Neural cell (in vitro differentiated cells): ENCODE data around the gene RESF1. TPM values are rescaled to one million over a fixed set of nuclear protein-coding genes. Genes with fewer than 3 reads are reported as not detected.

Source experiments
- H2AFZ ChIP-seq: fragments of 200-600, 300-800 bp; sonication (generic), shearing (Covaris generic); 2 replicates; pipeline ENCODE4 v1.6.0; 2014; ENCODE audit warnings: low read depth, mild to moderate bottlenecking, antibody characterized with exemption, low read length, moderate library complexity
- H3F3A ChIP-seq: fragments of 200-600 bp; shearing (Covaris generic); 2 replicates; pipeline ENCODE4 v1.6.1; 2016; ENCODE audit warnings: mild to moderate bottlenecking, moderate library complexity, mixed read lengths, antibody characterized with exemption, low read length; ENCODE audit not compliant: insufficient read depth, poor library complexity, severe bottlenecking
- H3K27ac ChIP-seq: fragments of 200-600, 300-800 bp; sonication (generic), shearing (Covaris generic); 2 replicates; pipeline ENCODE4 v1.5.1; 2014; ENCODE audit warnings: mild to moderate bottlenecking, low read length, moderate library complexity
- H3K27me3 ChIP-seq: fragments of 300-800, 200-600 bp; sonication (generic), shearing (Covaris generic); 2 replicates; pipeline ENCODE4 v1.6.0; 2014; ENCODE audit warnings: mild to moderate bottlenecking, low read depth, low read length, moderate library complexity; ENCODE audit not compliant: insufficient read depth
- H3K36me3 ChIP-seq: fragments of 300-800, 200-600 bp; sonication (generic), shearing (Covaris generic); 2 replicates; pipeline ENCODE4 v1.5.1; 2014; ENCODE audit warnings: mild to moderate bottlenecking, antibody characterized with exemption, low read length, moderate library complexity; ENCODE audit not compliant: insufficient read depth
- H3K4me2 ChIP-seq: fragments of 300-800, 200-600 bp; sonication (generic), shearing (Covaris generic); 2 replicates; pipeline ENCODE4 v1.6.0; 2014; ENCODE audit warnings: mild to moderate bottlenecking, low read length
- H3K4me3 ChIP-seq: fragments of 300-800, 200-600 bp; sonication (generic), shearing (Covaris generic); 2 replicates; pipeline ENCODE4 v1.5.1; 2014; ENCODE audit warnings: mild to moderate bottlenecking, low read length, moderate library complexity
- H3K79me2 ChIP-seq: fragments of 200-600 bp; shearing (Covaris generic); replicated peaks from 2 replicates; pipeline ENCODE4 v1.6.0; 2014; ENCODE audit warnings: mild to moderate bottlenecking, low read length, moderate library complexity; ENCODE audit not compliant: insufficient read depth
- H3K9ac ChIP-seq: fragments of 300-800, 200-600 bp; sonication (generic), shearing (Covaris generic); 2 replicates; pipeline ENCODE4 v1.6.1; 2016; ENCODE audit warnings: mild to moderate bottlenecking, low read length, mixed read lengths
- H3K9me2 ChIP-seq: fragments of 200-600 bp; shearing (Covaris generic); 2 replicates; pipeline ENCODE4 v1.6.1; 2016; ENCODE audit warnings: mild to moderate bottlenecking, low read length, mixed read lengths; ENCODE audit not compliant: insufficient read depth
- H3K9me3 ChIP-seq: fragments of 200-600, 300-800 bp; sonication (generic), shearing (Covaris generic); 2 replicates; pipeline ENCODE4 v1.6.1; 2016; ENCODE audit warnings: mild to moderate bottlenecking, mixed run types, low read length, moderate library complexity, mixed read lengths
- H4K20me1 ChIP-seq: fragments of 200-600 bp; shearing (Covaris generic); 2 replicates; pipeline ENCODE4 v1.6.1; 2016; ENCODE audit warnings: mild to moderate bottlenecking, mixed run types; ENCODE audit not compliant: insufficient read depth
- CTCF ChIP-seq: fragments of 450-650 bp; IDR thresholded peaks from 2 replicates; pipeline ENCODE4 v1.5.1; 2014; ENCODE audit warnings: antibody characterized with exemption, mild to moderate bottlenecking, moderate library complexity; ENCODE audit not compliant: poor library complexity, severe bottlenecking
- EP300 ChIP-seq: fragments of 450-650 bp; conservative IDR thresholded peaks from 2 replicates; pipeline ENCODE4 v1.6.1; 2014; ENCODE audit warnings: antibody characterized with exemption, mild to moderate bottlenecking, moderate library complexity; ENCODE audit not compliant: poor library complexity, severe bottlenecking
- EZH2 ChIP-seq: fragments of 200-600, 300-800 bp; shearing (Covaris generic), sonication (generic); IDR thresholded peaks from 2 replicates; pipeline ENCODE4 v1.6.1; 2014; ENCODE audit warnings: antibody characterized with exemption, low read length, borderline replicate concordance, mild to moderate bottlenecking; ENCODE audit not compliant: insufficient read depth, poor library complexity, severe bottlenecking
- MXI1 ChIP-seq: fragments of 450-650 bp; conservative IDR thresholded peaks from 2 replicates; pipeline ENCODE4 v1.6.1; 2014; ENCODE audit warnings: antibody characterized with exemption, mild to moderate bottlenecking; ENCODE audit not compliant: poor library complexity, severe bottlenecking
- POLR2AphosphoS5 ChIP-seq: IDR thresholded peaks from 2 replicates; pipeline ENCODE4 v1.6.1; 2012
- RAD21 ChIP-seq: fragments of 450-650 bp; conservative IDR thresholded peaks from 2 replicates; pipeline ENCODE4 v1.6.1; 2014; ENCODE audit warnings: antibody characterized with exemption, mild to moderate bottlenecking, moderate library complexity
- SMC3 ChIP-seq: fragments of 450-650 bp; conservative IDR thresholded peaks from 2 replicates; pipeline ENCODE4 v1.6.1; 2014; ENCODE audit warnings: antibody characterized with exemption, mild to moderate bottlenecking, moderate library complexity; ENCODE audit not compliant: poor library complexity
- TAF1 ChIP-seq: IDR thresholded peaks from 2 replicates; pipeline ENCODE4 v1.6.1; 2012; ENCODE audit warnings: low read depth
- polyA plus RNA-seq: library from polyadenylated mRNA; depleted of rRNA; stranded (reverse); fragments of >200 nt; gene quantifications from 2 replicates; pipeline ENCODE4 v1.2.3, GENCODE V29; 2014
- TF ChIP-seq, protein P1 (sequence below): IDR thresholded peaks from 2 replicates; pipeline ENCODE4 v1.6.1; 2012; ENCODE audit warnings: borderline replicate concordance

The RESF1 gene
- polyA plus RNA-seq, 1 donor from 2014 or later, result 37.0 TPM

- Histone ChIP-seq H3F3A (no peaks in the 10 kb centered on the region), H3K4me2 (peak overlapping the region; percentile 50), H3K27ac (peak overlapping the region; percentile 84), H2AFZ (peak overlapping the region; percentile 60), H3K27me3 (no peaks in the 10 kb centered on the region), H3K36me3 (peaks cover 10% of the 10 kb centered on the region), H3K9me2 (no peaks in the 10 kb centered on the region), H3K9me3 (no peaks in the 10 kb centered on the region), H3K9ac (peak overlapping the region; percentile 82), H3K4me3 (peak overlapping the region; percentile 91), H3K79me2 (peaks cover 45% of the 10 kb centered on the region), H4K20me1 (no peaks in the 10 kb centered on the region)
- TF ChIP-seq EZH2 (no peak), TAF1 (no peak), EP300 (no peak), SMC3 (peak; percentile 21), RAD21 (peak; percentile 22), POLR2AphosphoS5 (no peak), CTCF (peak; percentile 49), MXI1 (peak; percentile 7)
- TF ChIP-seq, protein P1, sequence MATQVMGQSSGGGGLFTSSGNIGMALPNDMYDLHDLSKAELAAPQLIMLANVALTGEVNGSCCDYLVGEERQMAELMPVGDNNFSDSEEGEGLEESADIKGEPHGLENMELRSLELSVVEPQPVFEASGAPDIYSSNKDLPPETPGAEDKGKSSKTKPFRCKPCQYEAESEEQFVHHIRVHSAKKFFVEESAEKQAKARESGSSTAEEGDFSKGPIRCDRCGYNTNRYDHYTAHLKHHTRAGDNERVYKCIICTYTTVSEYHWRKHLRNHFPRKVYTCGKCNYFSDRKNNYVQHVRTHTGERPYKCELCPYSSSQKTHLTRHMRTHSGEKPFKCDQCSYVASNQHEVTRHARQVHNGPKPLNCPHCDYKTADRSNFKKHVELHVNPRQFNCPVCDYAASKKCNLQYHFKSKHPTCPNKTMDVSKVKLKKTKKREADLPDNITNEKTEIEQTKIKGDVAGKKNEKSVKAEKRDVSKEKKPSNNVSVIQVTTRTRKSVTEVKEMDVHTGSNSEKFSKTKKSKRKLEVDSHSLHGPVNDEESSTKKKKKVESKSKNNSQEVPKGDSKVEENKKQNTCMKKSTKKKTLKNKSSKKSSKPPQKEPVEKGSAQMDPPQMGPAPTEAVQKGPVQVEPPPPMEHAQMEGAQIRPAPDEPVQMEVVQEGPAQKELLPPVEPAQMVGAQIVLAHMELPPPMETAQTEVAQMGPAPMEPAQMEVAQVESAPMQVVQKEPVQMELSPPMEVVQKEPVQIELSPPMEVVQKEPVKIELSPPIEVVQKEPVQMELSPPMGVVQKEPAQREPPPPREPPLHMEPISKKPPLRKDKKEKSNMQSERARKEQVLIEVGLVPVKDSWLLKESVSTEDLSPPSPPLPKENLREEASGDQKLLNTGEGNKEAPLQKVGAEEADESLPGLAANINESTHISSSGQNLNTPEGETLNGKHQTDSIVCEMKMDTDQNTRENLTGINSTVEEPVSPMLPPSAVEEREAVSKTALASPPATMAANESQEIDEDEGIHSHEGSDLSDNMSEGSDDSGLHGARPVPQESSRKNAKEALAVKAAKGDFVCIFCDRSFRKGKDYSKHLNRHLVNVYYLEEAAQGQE, result peak; percentile 12
Measured at GRCh38 chr12:31959701-31960391, 631 bp downstream of the RESF1 start.

DNA sequence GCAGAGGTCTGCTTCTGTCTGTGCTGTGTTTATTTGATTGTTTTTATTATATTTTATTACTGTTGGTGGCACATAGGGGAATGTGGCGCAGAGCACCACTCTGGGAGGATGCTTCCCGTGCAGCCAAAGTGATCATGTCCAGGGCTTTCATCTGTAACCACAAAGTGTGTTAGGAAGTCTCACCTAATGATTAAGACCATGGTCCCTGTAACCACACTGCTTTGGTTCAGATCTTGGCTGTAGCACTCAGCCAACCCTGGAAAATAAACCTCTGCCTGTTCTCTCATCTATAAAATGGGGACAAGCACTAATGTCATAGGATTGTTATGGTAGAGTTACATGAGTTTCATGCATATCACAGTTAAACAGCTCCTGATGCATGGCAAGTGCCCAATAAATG lies 1.9 kb downstream of the RESF1 start:
- Histone ChIP-seq H3K27ac (no peak overlapping the region), H3K4me2 (peak overlapping the region; percentile 50), H3K4me3 (peak overlapping the region; percentile 91), H3K9ac (peak overlapping the region; percentile 82), H3K9me2 (no peaks in the 10 kb centered on the region), H3K79me2 (peaks cover 58% of the 10 kb centered on the region), H3F3A (no peaks in the 10 kb centered on the region), H2AFZ (no peak overlapping the region), H3K36me3 (peaks cover 10% of the 10 kb centered on the region), H3K9me3 (no peaks in the 10 kb centered on the region), H3K27me3 (no peaks in the 10 kb centered on the region), H4K20me1 (no peaks in the 10 kb centered on the region)
- TF ChIP-seq CTCF (no peak), RAD21 (no peak)
